Measurements from ENCODE around the gene ABHD8.

The ABHD8 gene

DNA sequence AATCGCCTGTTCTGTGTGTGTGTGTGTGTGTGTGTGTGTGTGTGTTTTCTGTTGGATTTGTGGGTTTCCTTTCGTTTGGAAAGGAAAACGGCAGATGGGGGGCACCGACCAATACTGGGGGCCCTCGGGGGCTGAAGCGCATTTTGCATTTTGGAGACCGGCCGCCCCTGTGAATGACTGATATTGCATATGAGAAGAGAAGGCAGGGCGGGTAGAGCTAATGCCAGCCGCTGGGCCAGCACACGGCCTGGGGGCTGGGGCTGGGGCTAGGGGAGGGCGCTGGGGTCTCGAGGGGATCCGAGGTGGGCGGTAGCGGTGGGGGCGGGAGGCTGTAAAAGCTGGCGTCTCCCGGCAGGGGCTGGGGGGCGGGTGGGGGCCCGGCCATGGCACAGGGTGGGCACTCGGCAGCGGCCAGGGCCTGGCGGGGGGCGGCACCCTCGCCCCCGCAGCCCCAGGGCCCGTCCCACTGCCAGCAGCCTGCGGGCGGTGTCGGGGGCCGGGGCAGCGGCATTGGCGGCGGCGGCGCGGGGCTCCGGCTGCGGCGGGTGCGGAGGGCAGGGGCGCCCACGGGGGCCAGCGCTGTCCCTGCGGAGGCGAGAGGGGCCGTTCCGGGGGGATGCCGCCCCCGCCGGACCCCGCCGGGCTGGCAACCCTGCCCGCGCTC lies 20.2 kb upstream of the ABHD8 start:
- Histone ChIP-seq H3K4me1 (ENCODE audit: control insufficient read depth, low read length) (peaks cover 16% of the 10 kb centered on the region), H3K4me2 (ENCODE audit: low read length) (peak overlapping the region; percentile 30; the same call in 1 of the 2 replicates), H3K36me3 (ENCODE audit: control insufficient read depth, low read length) (peaks cover 31% of the 10 kb centered on the region; the same call in 1 of the 2 replicates), H3K9me3 (ENCODE audit: control insufficient read depth, insufficient read depth, low read length) (no peaks in the 10 kb centered on the region), H3K79me2 (ENCODE audit: control insufficient read depth, low read length) (no peaks in the 10 kb centered on the region), H3K27ac (ENCODE audit: low read depth, low read length) (no peak overlapping the region), H4K20me1 (ENCODE audit: control insufficient read depth, insufficient read depth, low read depth, low read length) (no peaks in the 10 kb centered on the region), H3K9me2 (replicated peaks; ENCODE audit: control insufficient read depth, low read length) (no peaks in the 10 kb centered on the region), H3K4me3 (ENCODE audit: low read length) (peak overlapping the region; percentile 28; the same call in 1 of the 2 replicates), H3K27me3 (ENCODE audit: control insufficient read depth, low read length) (no peaks in the 10 kb centered on the region), H3F3A (ENCODE audit: control insufficient read depth, insufficient read depth) (peaks cover 5% of the 10 kb centered on the region)
- TF ChIP-seq EZH2phosphoT487 (IDR thresholded peaks at IDR 0.05; ENCODE audit: borderline replicate concordance, low read length) = no peak
- no peak for TF ChIP-seq CTCF (IDR thresholded peaks at IDR 0.05; ENCODE audit: low read depth, low read length, poor library complexity, severe bottlenecking)

DNA sequence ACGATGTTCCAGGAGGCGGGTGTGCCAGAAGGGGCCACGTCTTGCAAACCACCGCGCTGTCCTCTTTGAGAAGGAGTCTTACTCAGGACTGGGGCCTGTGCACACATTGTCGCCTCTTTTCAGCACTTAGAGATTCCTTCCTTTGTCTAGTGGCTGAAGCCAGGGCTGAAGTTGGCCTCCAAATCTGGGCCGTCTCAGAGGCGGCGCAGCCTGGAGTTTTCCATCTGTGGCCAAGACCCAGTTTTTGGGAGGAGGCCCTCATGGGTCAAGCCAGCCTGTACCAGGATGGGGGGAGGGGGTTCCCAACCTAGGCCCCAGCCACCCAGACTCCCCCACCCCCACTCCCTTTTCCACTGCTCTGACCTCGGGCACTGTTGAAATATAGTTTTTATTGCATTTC lies 19.6 kb upstream of the ABHD8 start:
- no peak overlapping the region for H3K4me2 ChIP-seq (ENCODE audit: low read length)
- peaks cover 31% of the 10 kb centered on the region; the same call in 1 of the 2 replicates for H3K36me3 ChIP-seq (ENCODE audit: control insufficient read depth, low read length)
- no peak overlapping the region for H3K27ac ChIP-seq (ENCODE audit: low read depth, low read length)
- H3K9me2 ChIP-seq (replicated peaks; ENCODE audit: control insufficient read depth, low read length) = no peaks in the 10 kb centered on the region
- peaks cover 11% of the 10 kb centered on the region for H3K4me1 ChIP-seq (ENCODE audit: control insufficient read depth, low read length)
- no peak overlapping the region for H3K4me3 ChIP-seq (ENCODE audit: low read length)
- no peaks in the 10 kb centered on the region for H3K27me3 ChIP-seq (ENCODE audit: control insufficient read depth, low read length)
- no peaks in the 10 kb centered on the region for H3K79me2 ChIP-seq (ENCODE audit: control insufficient read depth, low read length)
- no peaks in the 10 kb centered on the region for H4K20me1 ChIP-seq (ENCODE audit: control insufficient read depth, insufficient read depth, low read depth, low read length)
- peaks cover 5% of the 10 kb centered on the region for H3F3A ChIP-seq (ENCODE audit: control insufficient read depth, insufficient read depth)
- H3K9me3 ChIP-seq (ENCODE audit: control insufficient read depth, insufficient read depth, low read length) = no peaks in the 10 kb centered on the region
- TF ChIP-seq CTCF (IDR thresholded peaks at IDR 0.05; ENCODE audit: low read depth, low read length, poor library complexity, severe bottlenecking) (no peak), EZH2phosphoT487 (IDR thresholded peaks at IDR 0.05; ENCODE audit: borderline replicate concordance, low read length) (no peak)

- H3K79me2 ChIP-seq (ENCODE audit: control insufficient read depth, low read length) = no peaks in the 10 kb centered on the region
- H3K9me3 ChIP-seq (ENCODE audit: control insufficient read depth, insufficient read depth, low read length) = no peaks in the 10 kb centered on the region
- no peaks in the 10 kb centered on the region for H3K27me3 ChIP-seq (ENCODE audit: control insufficient read depth, low read length)
- peaks cover 5% of the 10 kb centered on the region for H3F3A ChIP-seq (ENCODE audit: control insufficient read depth, insufficient read depth)
- H3K4me1 ChIP-seq (ENCODE audit: control insufficient read depth, low read length) = peaks cover 11% of the 10 kb centered on the region
- no peak overlapping the region for H3K27ac ChIP-seq (ENCODE audit: low read depth, low read length)
- no peak for TF ChIP-seq EZH2phosphoT487 (IDR thresholded peaks at IDR 0.05; ENCODE audit: borderline replicate concordance, low read length)
- no peak for TF ChIP-seq CTCF (IDR thresholded peaks at IDR 0.05; ENCODE audit: low read depth, low read length, poor library complexity, severe bottlenecking)
- peaks cover 31% of the 10 kb centered on the region; the same call in 1 of the 2 replicates for H3K36me3 ChIP-seq (ENCODE audit: control insufficient read depth, low read length)
- no peaks in the 10 kb centered on the region for H3K9me2 ChIP-seq (replicated peaks; ENCODE audit: control insufficient read depth, low read length)
- H3K4me3 ChIP-seq (ENCODE audit: low read length) = no peak overlapping the region
- H4K20me1 ChIP-seq (ENCODE audit: control insufficient read depth, insufficient read depth, low read depth, low read length) = no peaks in the 10 kb centered on the region
- no peak overlapping the region for H3K4me2 ChIP-seq (ENCODE audit: low read length)
Observed at GRCh38 chr19:17321655-17322489, 18.6 kb upstream of the ABHD8 start.
